ENCODE data around the gene ANAPC15. TPM values are rescaled to one million over a fixed set of nuclear protein-coding genes. Genes with fewer than 3 reads are reported as not detected.
"Not testable (repeated sequence)": the region's sequence is repeated elsewhere in the genome, so short reads cannot be mapped to it uniquely, and the experiment has no call there.

ANAPC15 gene
- total RNA-seq, 1 experiment from 2014 or later: 63.6 TPM

DNA sequence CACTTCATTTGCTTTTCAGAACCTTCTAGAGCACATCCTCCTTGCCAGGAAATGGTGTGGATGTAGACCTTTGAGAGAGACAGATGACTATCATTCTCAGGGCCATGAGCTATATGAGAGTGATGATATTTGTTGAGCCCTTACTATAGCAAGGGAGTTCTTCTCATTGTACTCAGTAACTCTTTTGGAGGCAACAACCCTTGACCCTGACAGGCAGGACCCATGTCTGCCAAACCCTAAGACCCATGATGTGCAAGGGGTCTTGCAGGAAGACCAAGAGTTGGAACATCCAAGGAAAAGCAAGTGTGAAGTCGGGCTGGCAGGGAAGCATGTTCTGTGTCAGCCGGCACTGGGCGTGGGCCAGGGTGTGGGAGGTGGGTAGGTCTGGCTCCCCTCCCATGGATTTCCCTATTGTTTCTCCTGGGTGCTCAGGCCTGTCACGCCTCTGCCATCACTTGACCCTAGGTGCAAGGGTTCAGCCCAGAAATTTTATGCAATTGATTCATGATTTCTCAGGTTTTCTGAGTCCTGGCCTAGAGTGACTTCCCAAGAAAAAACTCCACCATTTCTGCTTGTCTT is 24.3 kb upstream of the ANAPC15 start:
- Mint-ChIP-seq H3K27ac (ENCODE audit: low read depth, unreplicated experiment) (no peak overlapping the region), H3K36me3 (ENCODE audit: insufficient read depth, unreplicated experiment) (no peaks in the 10 kb centered on the region), H3K27me3 (ENCODE audit: insufficient read depth, unreplicated experiment) (no peaks in the 10 kb centered on the region), H3K9me3 (ENCODE audit: unreplicated experiment) (no peaks in the 10 kb centered on the region), H3K4me3 (ENCODE audit: unreplicated experiment) (no peak overlapping the region), H3K4me1 (ENCODE audit: insufficient read depth, unreplicated experiment) (peaks cover 19% of the 10 kb centered on the region)
- ChIA-PET CTCF (interaction anchor here (0.7 to 1.8 kb wide), 4 partner anchors 11 to 112 kb away, joined by 3 to 5 read pairs (median 4); no protein-coding TSS in a partner anchor), POLR2A (interaction anchor here (0.7 kb wide), 1 partner anchor 24 kb away, joined by 4 read pairs; no protein-coding TSS in a partner anchor)
- no peak for TF ChIP-seq CTCF (IDR thresholded peaks at IDR 0.05; ENCODE audit: unreplicated experiment)
- intact Hi-C loops (cut with micrococcal nuclease): no loop called here
- BruUV-seq (replicated peaks): no TSS peak
- DNase-seq (ENCODE audit: unreplicated experiment): no peak

DNA sequence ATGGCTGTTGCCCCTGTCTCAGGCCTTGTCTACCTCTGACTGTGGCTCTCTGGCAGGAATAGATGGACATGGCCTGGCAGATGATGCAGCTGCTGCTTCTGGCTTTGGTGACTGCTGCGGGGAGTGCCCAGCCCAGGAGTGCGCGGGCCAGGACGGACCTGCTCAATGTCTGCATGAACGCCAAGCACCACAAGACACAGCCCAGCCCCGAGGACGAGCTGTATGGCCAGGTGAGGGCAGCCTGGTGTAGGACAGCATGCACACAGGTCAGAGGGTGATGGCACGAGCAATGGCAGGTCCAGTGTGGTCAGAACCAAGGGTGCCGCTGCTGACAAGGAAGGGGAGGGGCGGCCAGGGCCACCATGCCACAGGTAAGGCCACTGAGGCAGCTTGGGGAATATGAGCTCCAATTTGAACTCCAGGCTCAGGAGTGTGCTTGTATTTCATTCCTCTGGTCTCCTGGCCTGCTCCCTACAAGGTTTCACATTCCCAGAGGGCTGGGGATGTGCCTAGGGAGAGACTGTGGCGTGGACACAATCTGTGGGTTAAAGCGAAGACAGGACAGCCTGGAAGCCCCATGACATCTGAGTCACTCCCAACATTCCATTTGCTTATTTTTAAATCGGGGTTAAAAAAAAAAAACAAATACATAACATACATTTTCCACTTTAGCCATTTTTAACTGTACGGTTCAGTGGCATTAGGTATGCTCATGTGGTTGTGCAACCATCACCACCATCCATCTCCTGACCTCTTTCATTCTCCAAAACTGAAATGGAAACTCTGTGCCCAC is 23.6 kb upstream of the ANAPC15 start:
- H3K9me3 Mint-ChIP-seq (ENCODE audit: unreplicated experiment): no peaks in the 10 kb centered on the region
- intact Hi-C loops (cut with micrococcal nuclease): no loop called here
- no peak overlapping the region for H3K27ac Mint-ChIP-seq (ENCODE audit: low read depth, unreplicated experiment)
- H3K36me3 Mint-ChIP-seq (ENCODE audit: insufficient read depth, unreplicated experiment): no peaks in the 10 kb centered on the region
- no peak for TF ChIP-seq CTCF (IDR thresholded peaks at IDR 0.05; ENCODE audit: unreplicated experiment)
- no TSS peak for BruUV-seq (replicated peaks)
- ChIA-PET CTCF (interaction anchor here (0.7 to 1.8 kb wide), 2 partner anchors 111 to 160 kb away, joined by 3 to 5 read pairs; no protein-coding TSS in a partner anchor), POLR2A (interaction anchor here (0.7 kb wide), 1 partner anchor 23 kb away, joined by 4 read pairs; no protein-coding TSS in a partner anchor)
- peaks cover 12% of the 10 kb centered on the region for H3K4me1 Mint-ChIP-seq (ENCODE audit: insufficient read depth, unreplicated experiment)
- H3K27me3 Mint-ChIP-seq (ENCODE audit: insufficient read depth, unreplicated experiment): no peaks in the 10 kb centered on the region
- no peak for DNase-seq (ENCODE audit: unreplicated experiment)
- H3K4me3 Mint-ChIP-seq (ENCODE audit: unreplicated experiment): no peak overlapping the region

DNA sequence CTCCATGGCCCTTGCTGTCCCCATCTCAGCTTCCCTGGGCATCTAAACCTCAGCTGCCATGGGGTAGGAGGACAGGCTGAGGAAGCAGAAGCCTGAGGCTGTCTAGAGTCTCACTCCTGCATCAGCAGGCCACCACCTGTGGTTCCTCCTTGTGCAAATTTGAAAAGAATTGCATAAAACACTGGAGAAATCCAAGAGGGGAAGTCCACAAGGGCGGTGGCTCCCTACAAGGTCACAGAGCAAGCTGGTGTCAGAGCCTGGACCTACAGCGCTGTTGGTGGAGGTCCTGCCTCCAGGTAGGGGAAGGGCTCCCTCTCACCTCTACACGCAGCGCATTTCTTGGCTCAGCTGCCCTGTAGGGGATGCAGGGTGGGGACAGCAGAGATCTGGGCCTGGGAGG is 23.0 kb upstream of the ANAPC15 start, which contains the start of gene FOLR3:
Gene FOLR3 (plus strand): TSS at position 253 of the 400 bp plus-strand sequence. CDS start 228 bp downstream, outside the sequence.
- H3K4me1 Mint-ChIP-seq (ENCODE audit: insufficient read depth, unreplicated experiment); intact Hi-C loops (cut with micrococcal nuclease); BruUV-seq (replicated peaks); POLR2A ChIA-PET; H3K4me3 Mint-ChIP-seq (ENCODE audit: unreplicated experiment); H3K27ac Mint-ChIP-seq (ENCODE audit: low read depth, unreplicated experiment); DNase-seq (ENCODE audit: unreplicated experiment); H3K27me3 Mint-ChIP-seq (ENCODE audit: insufficient read depth, unreplicated experiment); H3K9me3 Mint-ChIP-seq (ENCODE audit: unreplicated experiment); H3K36me3 Mint-ChIP-seq (ENCODE audit: insufficient read depth, unreplicated experiment); CTCF ChIA-PET: not testable (repeated sequence)

DNA sequence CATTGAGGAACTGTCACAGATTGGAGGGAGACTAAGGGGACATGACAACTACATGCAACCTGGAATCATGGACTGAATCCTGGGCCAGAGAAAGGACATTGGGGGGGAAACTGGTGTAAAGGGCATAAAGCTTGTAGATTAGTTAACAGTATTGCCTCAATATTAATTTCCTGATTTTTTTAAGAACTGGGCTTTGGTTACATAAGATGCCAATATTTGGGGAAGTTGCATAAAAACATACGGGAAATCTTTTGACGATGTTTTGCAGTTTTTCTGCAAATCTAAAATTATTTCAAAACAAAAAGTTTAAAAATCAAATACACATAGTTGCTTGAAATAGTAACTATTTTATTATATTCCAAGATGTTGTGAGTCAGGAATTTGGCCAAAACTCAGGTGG is 20.2 kb upstream of the ANAPC15 start:
- H3K9me3 Mint-ChIP-seq (ENCODE audit: unreplicated experiment): no peaks in the 10 kb centered on the region
- H3K27me3 Mint-ChIP-seq (ENCODE audit: insufficient read depth, unreplicated experiment): no peaks in the 10 kb centered on the region
- CTCF ChIA-PET: no interaction called here
- H3K27ac Mint-ChIP-seq (ENCODE audit: low read depth, unreplicated experiment): no peak overlapping the region
- intact Hi-C loops (cut with micrococcal nuclease): no loop called here
- POLR2A ChIA-PET: interaction anchor here (1.5 kb wide), 1 partner anchor 21 kb away, joined by 3 read pairs; no protein-coding TSS in a partner anchor
- H3K4me1 Mint-ChIP-seq (ENCODE audit: insufficient read depth, unreplicated experiment): no peaks in the 10 kb centered on the region
- BruUV-seq (replicated peaks): no TSS peak
- TF ChIP-seq CTCF (IDR thresholded peaks at IDR 0.05; ENCODE audit: unreplicated experiment): no peak
- H3K36me3 Mint-ChIP-seq (ENCODE audit: insufficient read depth, unreplicated experiment): no peaks in the 10 kb centered on the region
- H3K4me3 Mint-ChIP-seq (ENCODE audit: unreplicated experiment): no peak overlapping the region
- DNase-seq (ENCODE audit: unreplicated experiment): no peak
